ENCODE measurements around the gene TGFBR3. TPM values are rescaled to one million over a fixed set of nuclear protein-coding genes. Genes with fewer than 3 reads are reported as not detected.

The TGFBR3 gene
- total and polyA plus RNA-seq, 9 of the 15 experiments (the other 6 are each of a cell fraction or from before 2014, with no cell fraction given), result 3.6 to 32.4 (median 15.6) TPM

GRCh38 chr1:91732291-91733107 is 153.5 kb downstream of the TGFBR3 start:
- no peaks in the 10 kb centered on the region; the same call in 2 of the 3 replicates for H3K79me2 ChIP-seq (ENCODE audit: control insufficient read depth, insufficient read depth, low read length)
- H3K27ac ChIP-seq (ENCODE audit: extremely low read depth, low read depth, low read length), result peak overlapping the region; percentile 95
- intact Hi-C loops (cut with micrococcal nuclease), result loop anchor here (1.0 to 10.0 kb wide), 6 partner anchors 16 to 178 kb away; no protein-coding TSS in a partner anchor
- peak overlapping the region; percentile 70 for H3K4me2 ChIP-seq (ENCODE audit: insufficient read depth, low read length)
- no peaks in the 10 kb centered on the region for H3K9me1 ChIP-seq (ENCODE audit: control insufficient read depth, insufficient read depth, low read length)
- ChIA-PET CTCF (ENCODE audit: low intra/inter-chr PET ratio) (no interaction called here), POLR2A (interaction anchor here (0.9 to 1.4 kb wide), 5 partner anchors 8 to 24 kb away, joined by 3 to 4 read pairs (median 3); no protein-coding TSS in a partner anchor)
- 2% methylated on average over 15 of the region's 15 CpGs for WGBS (ENCODE audit: insufficient coverage, low coverage, missing lambda C conversion rate)
- no TSS peak for BruUV-seq (replicated peaks)
- in situ Hi-C loops (cut with MboI), result no loop called here
- peaks cover 47% of the 10 kb centered on the region; the same call in 2 of the 3 replicates for H3K36me3 ChIP-seq (ENCODE audit: control insufficient read depth, insufficient read depth, low read length)
- ATAC-seq (peak; percentile 94), DNase-seq (ENCODE audit: extremely low read depth in 1 of 4, low spot score in 3 of 4) (peak; percentile 85 to 98 (median 90)), FAIRE-seq (peak; percentile 98)
- peak overlapping the region; percentile 72 for H2AFZ ChIP-seq (ENCODE audit: low read depth, low read length)
- H3K4me1 ChIP-seq (replicated peaks in 1 of 2; ENCODE audit: control insufficient read depth in 2 of 2, insufficient read depth in 2 of 2, low read length in 2 of 2), result peaks cover 31 to 77% of the 10 kb centered on the region in 2 experiments
- no peaks in the 10 kb centered on the region for H4K20me1 ChIP-seq (replicated peaks; ENCODE audit: control insufficient read depth, insufficient read depth, low read length)
- no peaks in the 10 kb centered on the region for H3K27me3 ChIP-seq (ENCODE audit: control insufficient read depth in 2 of 2, insufficient read depth in 2 of 2, low read length in 2 of 2)
- H3K4me3 ChIP-seq, result no peak overlapping the region
- H3K9ac ChIP-seq (ENCODE audit: insufficient read depth in 1 of 2, low read depth in 2 of 2, low read length in 2 of 2), result peak overlapping the region; percentile 10 to 77; a peak in 3 of 4 replicates
- no peaks in the 10 kb centered on the region for H3K9me3 ChIP-seq (replicated peaks; ENCODE audit: control insufficient read depth, insufficient read depth, low read depth, low read length)
- no peak for TF ChIP-seq SP2 (IDR thresholded peaks at IDR 0.05; ENCODE audit: extremely low read depth, low read depth, low read length, poor library complexity, severe bottlenecking)
- no peak for TF ChIP-seq ZNF431 (CRISPR knock-in tag; IDR thresholded peaks at IDR 0.05)
- peak; percentile 20 for TF ChIP-seq SETDB1 (IDR thresholded peaks at IDR 0.05; ENCODE audit: low read length)
- TF ChIP-seq HOMEZ (CRISPR knock-in tag; IDR thresholded peaks at IDR 0.05), result no peak
- no peak for TF ChIP-seq DDX20 (tag; IDR thresholded peaks at IDR 0.05; ENCODE audit: low read depth)
- TF ChIP-seq ZBTB17 (CRISPR knock-in tag; IDR thresholded peaks at IDR 0.05), result peak; percentile 59
- no peak for TF ChIP-seq RBM22 (IDR thresholded peaks at IDR 0.05; ENCODE audit: low read depth, low read length, poor library complexity, severe bottlenecking)
- TF ChIP-seq ZEB2 (IDR thresholded peaks at IDR 0.05), result peak; percentile 94
- no peak for TF ChIP-seq ZNF436 (CRISPR knock-in tag; IDR thresholded peaks at IDR 0.05)
- peak in 1 of 3 experiments; percentile 13 for TF ChIP-seq YY1 (IDR thresholded peaks at IDR 0.05; ENCODE audit: borderline replicate concordance in 1 of 3, control insufficient read depth in 1 of 3, extremely low read depth in 1 of 3, insufficient read depth in 3 of 3, insufficient read length in 1 of 3, insufficient replicate concordance in 2 of 3, low read depth in 1 of 3, low read length in 2 of 3)
- TF ChIP-seq HMG20B (CRISPR knock-in tag; IDR thresholded peaks at IDR 0.05), result no peak
- no peak for TF ChIP-seq MED1 (CRISPR knock-in tag; IDR thresholded peaks at IDR 0.05; ENCODE audit: borderline replicate concordance)
- peak; percentile 86 for TF ChIP-seq EHMT2 (IDR thresholded peaks at IDR 0.05)
- peak; percentile 41; the same call in 1 of the 2 replicates for TF ChIP-seq ETV1 (tag; conservative IDR thresholded peaks at IDR 0.05; ENCODE audit: low read depth)
- no peak for TF ChIP-seq SRSF9 (IDR thresholded peaks at IDR 0.05; ENCODE audit: borderline replicate concordance, low read depth, low read length)
- no peak for TF ChIP-seq TFAM (CRISPR knock-in tag; conservative IDR thresholded peaks at IDR 0.05)
- no peak for TF ChIP-seq PREB (CRISPR knock-in tag; IDR thresholded peaks at IDR 0.05)
- TF ChIP-seq NCOA6 (IDR thresholded peaks at IDR 0.05), result peak; percentile 53; the same call in 1 of the 2 replicates
- TF ChIP-seq THRAP3 (IDR thresholded peaks at IDR 0.05; ENCODE audit: borderline replicate concordance), result no peak
- TF ChIP-seq PHB2 (IDR thresholded peaks at IDR 0.05; ENCODE audit: low read depth), result peak; percentile 64; the same call in 1 of the 2 replicates
